GM21576 (cell line): ENCODE measurements around the gene SPATA21.
"Not testable (repeated sequence)": the region's sequence is repeated elsewhere in the genome, so short reads cannot be mapped to it uniquely, and the experiment has no call there.

Experiments used
- ATAC-seq: cut with Tn5 transposase; IDR thresholded peaks from one replicate; pipeline ENCODE4 v1.9.1; 2021; ENCODE audit warnings: mild to moderate bottlenecking, moderate library complexity; ENCODE audit not compliant: unreplicated experiment

The SPATA21 gene

GRCh38 chr1:16436946-16437474 is at the start of gene SPATA21:
TSS of gene SPATA21 (minus strand) at chr1:16437424. CDS start at chr1:16431371, 6,053 bp downstream.
- ATAC-seq: no peak

GRCh38 chr1:16487011-16487410 is 49.8 kb upstream of the SPATA21 start:
- not testable (repeated sequence) for ATAC-seq

GRCh38 chr1:16486316-16486715 is 49.1 kb upstream of the SPATA21 start:
- ATAC-seq: not testable (repeated sequence)

GRCh38 chr1:16484931-16485330 is 47.7 kb upstream of the SPATA21 start:
- no peak for ATAC-seq

- no peak for ATAC-seq
These were observed 47.2 kb upstream of the SPATA21 start for GRCh38 chr1:16484501-16484835.

- ATAC-seq: not testable (repeated sequence)
These were observed 46.6 kb upstream of the SPATA21 start for GRCh38 chr1:16483639-16484500.

DNA sequence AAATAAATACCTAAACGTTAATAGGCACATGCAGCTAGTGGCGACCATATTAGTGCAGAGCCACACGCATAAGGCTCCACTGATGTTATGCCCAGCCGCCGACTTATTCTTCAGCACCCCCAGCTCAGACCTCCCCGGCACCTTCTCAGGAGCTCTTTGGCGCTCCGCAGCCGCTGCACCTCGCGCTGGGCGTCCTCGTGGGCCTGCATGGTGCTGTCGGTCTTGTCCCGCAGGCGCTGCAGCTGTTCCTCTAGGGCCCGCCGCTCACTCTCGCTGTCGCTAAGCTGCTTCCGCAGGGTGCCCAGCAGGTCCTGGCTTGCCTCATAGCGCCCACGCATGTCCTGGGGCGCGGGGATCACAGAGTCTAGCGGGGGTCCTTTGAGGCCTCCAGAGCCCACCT is 45.9 kb upstream of the SPATA21 start:
- ATAC-seq: not testable (repeated sequence)

- ATAC-seq: no peak
These were observed 40.9 kb upstream of the SPATA21 start for GRCh38 chr1:16478091-16478490.

GRCh38 chr1:16475771-16476770 is 38.8 kb upstream of the SPATA21 start:
- ATAC-seq: not testable (repeated sequence)

GRCh38 chr1:16474891-16475290 is 37.7 kb upstream of the SPATA21 start:
- not testable (repeated sequence) for ATAC-seq

- ATAC-seq: no peak
These were observed 37.1 kb upstream of the SPATA21 start for GRCh38 chr1:16474166-16474800.

GRCh38 chr1:16468558-16468957 is 31.3 kb upstream of the SPATA21 start:
- no peak for ATAC-seq

GRCh38 chr1:16464917-16465625 is 27.8 kb upstream of the SPATA21 start:
- ATAC-seq: no peak

GRCh38 chr1:16462773-16463330 is 25.6 kb upstream of the SPATA21 start:
- ATAC-seq: no peak

DNA sequence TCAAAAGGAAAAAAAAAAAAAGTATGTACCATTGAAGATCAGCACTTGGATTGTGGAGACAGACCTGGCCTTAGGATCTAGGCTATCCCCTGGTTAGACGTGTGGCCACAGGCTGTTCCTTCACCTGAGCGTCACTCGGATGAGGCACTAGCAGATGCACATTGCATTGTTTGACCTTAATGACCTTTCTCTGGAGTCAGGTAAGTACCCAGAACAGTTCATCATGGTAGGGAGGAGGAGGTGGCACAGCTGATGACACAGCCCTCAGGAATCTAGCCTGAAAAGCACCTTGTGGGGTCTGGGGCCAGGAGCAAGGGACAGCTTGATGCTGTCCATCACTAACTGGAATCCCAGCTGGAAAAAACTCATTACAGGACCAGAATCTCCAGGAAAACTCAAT is 24.5 kb upstream of the SPATA21 start:
- ATAC-seq: no peak

DNA sequence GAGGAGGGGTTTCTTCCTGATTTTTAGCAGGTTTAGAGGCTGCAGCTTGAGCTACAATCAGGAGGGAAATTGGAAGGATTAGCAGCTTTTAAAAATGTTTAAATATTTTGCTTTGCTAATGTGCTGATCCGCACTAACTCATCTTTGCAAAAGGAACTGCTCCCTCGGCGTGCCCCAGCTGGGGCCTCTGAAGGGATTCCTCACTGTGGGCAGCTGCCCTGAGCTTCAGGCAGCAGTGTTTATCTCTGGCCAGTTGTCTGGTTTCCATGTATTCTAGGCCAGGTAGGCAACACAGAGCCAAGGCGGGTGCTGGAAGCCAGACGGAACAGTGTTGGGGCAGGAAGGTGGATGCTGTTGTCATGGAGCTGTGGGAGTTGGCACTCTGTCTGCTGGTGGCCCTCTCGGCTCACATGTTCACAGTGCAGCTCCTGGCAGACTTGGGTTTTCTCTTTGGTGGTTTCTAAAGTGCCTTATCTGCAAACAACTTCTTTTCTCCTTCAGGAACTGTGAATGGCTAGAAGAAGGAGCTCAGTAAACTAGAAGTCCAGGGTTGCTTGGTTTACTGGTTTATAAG is 22.2 kb upstream of the SPATA21 start:
- ATAC-seq: no peak

DNA sequence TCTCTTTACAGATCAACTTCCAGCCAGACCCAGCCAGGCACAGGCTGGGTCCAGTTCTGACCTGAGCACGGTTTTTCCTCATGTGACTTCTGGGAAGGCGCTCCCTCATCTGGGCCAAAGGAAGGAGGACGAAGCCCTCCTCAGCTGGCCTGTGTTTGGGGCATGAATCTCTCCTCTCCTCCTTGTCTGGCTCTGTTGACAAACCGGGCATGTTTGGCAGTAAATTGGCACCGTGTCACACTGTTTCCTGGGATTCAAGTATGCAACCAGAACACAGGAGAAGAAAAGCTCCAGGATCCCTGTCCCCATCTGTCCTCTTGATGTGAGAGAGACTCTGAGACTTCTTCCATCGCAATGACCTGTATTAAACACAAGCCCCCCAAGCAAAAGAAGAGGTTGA is 21.6 kb upstream of the SPATA21 start:
- no peak for ATAC-seq

DNA sequence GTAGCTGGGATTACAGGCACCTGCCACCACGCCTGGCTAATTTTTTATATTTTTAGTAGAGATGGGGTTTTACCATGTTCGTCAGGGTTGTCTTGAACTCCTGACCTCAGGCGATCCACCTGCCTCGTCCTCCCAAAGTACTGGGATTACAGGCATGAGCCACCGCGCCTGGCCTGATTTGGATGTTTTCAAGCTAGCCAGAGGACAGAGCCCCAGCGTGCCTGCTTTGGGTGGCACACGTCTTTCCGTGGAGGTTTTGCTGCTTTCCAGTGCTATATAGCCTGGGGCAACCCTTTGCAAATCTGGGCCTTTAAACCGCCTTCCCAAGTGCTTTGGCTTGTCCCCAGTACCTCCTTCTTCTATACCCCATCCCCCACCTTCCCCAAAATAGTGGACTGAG is 18.9 kb upstream of the SPATA21 start:
- not testable (repeated sequence) for ATAC-seq

DNA sequence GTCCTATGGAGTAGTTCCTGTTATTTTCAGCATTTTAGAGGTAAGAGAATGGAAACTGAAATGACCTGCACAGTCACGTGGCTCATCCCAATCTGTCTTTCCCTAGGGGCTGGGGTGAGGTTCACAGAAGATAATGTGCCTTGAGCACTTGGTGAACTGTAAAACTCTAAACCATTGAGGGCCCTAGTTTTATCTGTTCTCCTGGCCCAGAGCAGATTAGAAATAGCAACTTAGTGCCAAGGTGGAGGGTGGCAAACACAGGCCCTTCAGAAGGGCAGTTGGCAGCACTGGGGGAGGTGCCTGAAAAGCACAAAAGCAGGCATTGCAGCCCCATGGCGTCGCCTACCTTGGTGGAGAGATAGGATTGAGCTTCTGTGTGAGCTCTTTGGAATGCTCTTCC is 17.7 kb upstream of the SPATA21 start:
- ATAC-seq: not testable (repeated sequence)
